ENCODE results near the gene ZDHHC5. TPM values are rescaled to one million over a fixed set of nuclear protein-coding genes. Genes with fewer than 3 reads are reported as not detected.

Gene ZDHHC5
- total and polyA plus RNA-seq, 2 of the 13 experiments (the other 11 are each of a cell fraction or from before 2014, with no cell fraction given), result 26.6 to 34.0 TPM

DNA sequence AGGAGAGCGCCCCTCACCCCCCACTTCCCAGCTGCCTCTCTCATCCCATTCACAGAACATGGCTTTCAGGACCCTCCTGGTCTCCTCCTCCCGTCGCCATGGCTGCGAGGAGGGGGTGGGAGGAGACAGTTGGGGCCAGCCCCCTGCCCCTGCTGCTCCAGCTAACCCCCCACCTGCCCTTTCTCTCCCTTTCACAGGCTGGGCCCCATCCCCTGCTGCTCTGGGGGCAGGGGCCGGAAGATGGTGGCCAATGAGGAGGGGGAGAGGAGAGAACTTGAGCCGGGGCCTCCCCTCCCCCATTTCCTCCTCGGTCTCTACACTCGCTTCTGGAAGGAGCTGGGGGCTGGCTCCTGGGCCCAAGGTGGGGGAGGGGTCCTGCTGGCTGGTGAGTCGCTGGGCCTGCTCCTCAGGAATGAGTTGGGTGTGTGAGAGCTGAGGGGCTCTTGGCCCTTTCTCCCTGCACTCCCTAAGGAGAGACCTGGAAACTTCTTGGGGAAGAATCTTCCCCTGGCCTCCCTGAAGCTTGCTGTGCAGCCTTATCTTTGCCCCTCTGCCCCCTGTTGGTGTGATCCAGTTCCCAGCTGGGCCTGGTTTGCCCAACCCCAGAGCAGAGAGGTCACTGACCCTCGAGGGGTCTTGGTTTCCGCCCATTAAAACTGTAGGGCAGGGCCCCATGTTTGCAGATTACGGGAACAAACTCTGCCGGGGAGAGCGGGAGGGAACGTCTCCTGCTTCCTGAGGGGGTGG lies 28.4 kb upstream of the ZDHHC5 start (continued):
- TF ChIP-seq GABPA (IDR thresholded peaks at IDR 0.05; ENCODE audit: low read depth, low read length), result no peak
- no peak for TF ChIP-seq GABPA (CRISPR knock-in tag; IDR thresholded peaks at IDR 0.05; ENCODE audit: low read depth)
- no peak for TF ChIP-seq ZNF83 (CRISPR knock-in tag; IDR thresholded peaks at IDR 0.05; ENCODE audit: borderline replicate concordance)
- 0 out of 2 replicates have a peak, but pooled peaks have one; percentile 0 for TF ChIP-seq DPF2 (CRISPR knock-in tag; IDR thresholded peaks at IDR 0.05; ENCODE audit: borderline replicate concordance, low read depth)
- no peak for TF ChIP-seq TOE1 (CRISPR knock-in tag; IDR thresholded peaks at IDR 0.05)
- TF ChIP-seq GLI4 (CRISPR knock-in tag; IDR thresholded peaks at IDR 0.05; ENCODE audit: borderline replicate concordance), result no peak
- TF ChIP-seq HNRNPH1 (optimal IDR thresholded peaks at IDR 0.05; ENCODE audit: low read depth, low read length), result no peak
- no peak for TF ChIP-seq ZNF101 (CRISPR knock-in tag; IDR thresholded peaks at IDR 0.05; ENCODE audit: borderline replicate concordance, low read depth)
- no peak for TF ChIP-seq ATF1 (CRISPR knock-in tag; IDR thresholded peaks at IDR 0.05)
- TF ChIP-seq BATF2 (CRISPR knock-in tag; IDR thresholded peaks at IDR 0.05), result no peak
- TF ChIP-seq, protein P1, sequence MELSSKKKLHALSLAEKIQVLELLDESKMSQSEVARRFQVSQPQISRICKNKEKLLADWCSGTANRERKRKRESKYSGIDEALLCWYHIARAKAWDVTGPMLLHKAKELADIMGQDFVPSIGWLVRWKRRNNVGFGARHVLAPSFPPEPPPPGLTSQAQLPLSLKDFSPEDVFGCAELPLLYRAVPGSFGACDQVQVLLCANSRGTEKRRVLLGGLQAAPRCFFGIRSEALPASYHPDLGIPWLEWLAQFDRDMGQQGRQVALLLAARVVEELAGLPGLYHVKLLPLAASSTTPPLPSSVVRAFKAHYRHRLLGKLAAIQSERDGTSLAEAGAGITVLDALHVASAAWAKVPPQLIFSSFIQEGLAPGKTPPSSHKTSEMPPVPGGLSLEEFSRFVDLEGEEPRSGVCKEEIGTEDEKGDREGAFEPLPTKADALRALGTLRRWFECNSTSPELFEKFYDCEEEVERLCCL (CRISPR knock-in tag; IDR thresholded peaks at IDR 0.05; ENCODE audit: borderline replicate concordance), result no peak
- TF ChIP-seq ZNF724P (CRISPR knock-in tag; IDR thresholded peaks at IDR 0.05; ENCODE audit: borderline replicate concordance), result no peak
- TF ChIP-seq, protein P2, sequence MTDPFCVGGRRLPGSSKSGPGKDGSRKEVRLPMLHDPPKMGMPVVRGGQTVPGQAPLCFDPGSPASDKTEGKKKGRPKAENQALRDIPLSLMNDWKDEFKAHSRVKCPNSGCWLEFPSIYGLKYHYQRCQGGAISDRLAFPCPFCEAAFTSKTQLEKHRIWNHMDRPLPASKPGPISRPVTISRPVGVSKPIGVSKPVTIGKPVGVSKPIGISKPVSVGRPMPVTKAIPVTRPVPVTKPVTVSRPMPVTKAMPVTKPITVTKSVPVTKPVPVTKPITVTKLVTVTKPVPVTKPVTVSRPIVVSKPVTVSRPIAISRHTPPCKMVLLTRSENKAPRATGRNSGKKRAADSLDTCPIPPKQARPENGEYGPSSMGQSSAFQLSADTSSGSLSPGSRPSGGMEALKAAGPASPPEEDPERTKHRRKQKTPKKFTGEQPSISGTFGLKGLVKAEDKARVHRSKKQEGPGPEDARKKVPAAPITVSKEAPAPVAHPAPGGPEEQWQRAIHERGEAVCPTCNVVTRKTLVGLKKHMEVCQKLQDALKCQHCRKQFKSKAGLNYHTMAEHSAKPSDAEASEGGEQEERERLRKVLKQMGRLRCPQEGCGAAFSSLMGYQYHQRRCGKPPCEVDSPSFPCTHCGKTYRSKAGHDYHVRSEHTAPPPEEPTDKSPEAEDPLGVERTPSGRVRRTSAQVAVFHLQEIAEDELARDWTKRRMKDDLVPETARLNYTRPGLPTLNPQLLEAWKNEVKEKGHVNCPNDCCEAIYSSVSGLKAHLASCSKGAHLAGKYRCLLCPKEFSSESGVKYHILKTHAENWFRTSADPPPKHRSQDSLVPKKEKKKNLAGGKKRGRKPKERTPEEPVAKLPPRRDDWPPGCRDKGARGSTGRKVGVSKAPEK (CRISPR knock-in tag; IDR thresholded peaks at IDR 0.05; ENCODE audit: borderline replicate concordance), result peak; percentile 26; the same call in 1 of the 2 replicates
- TF ChIP-seq IKZF4 (CRISPR knock-in tag; IDR thresholded peaks at IDR 0.05; ENCODE audit: borderline replicate concordance, low read depth, not compliant biosample characterization), result no peak
- peak in 1 of 2 experiments; percentile 36; a peak in 1 of 4 replicates for TF ChIP-seq POLR2A (IDR thresholded peaks at IDR 0.05; ENCODE audit: insufficient read depth in 1 of 2, low read depth in 2 of 2, low read length in 2 of 2)
- peak; percentile 42; the same call in 1 of the 2 replicates for TF ChIP-seq HMG20A (CRISPR knock-in tag; IDR thresholded peaks at IDR 0.05; ENCODE audit: borderline replicate concordance)
- TF ChIP-seq, protein P3, sequence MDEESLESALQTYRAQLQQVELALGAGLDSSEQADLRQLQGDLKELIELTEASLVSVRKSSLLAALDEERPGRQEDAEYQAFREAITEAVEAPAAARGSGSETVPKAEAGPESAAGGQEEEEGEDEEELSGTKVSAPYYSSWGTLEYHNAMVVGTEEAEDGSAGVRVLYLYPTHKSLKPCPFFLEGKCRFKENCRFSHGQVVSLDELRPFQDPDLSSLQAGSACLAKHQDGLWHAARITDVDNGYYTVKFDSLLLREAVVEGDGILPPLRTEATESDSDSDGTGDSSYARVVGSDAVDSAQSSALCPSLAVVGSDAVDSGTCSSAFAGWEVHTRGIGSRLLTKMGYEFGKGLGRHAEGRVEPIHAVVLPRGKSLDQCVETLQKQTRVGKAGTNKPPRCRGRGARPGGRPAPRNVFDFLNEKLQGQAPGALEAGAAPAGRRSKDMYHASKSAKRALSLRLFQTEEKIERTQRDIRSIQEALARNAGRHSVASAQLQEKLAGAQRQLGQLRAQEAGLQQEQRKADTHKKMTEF (CRISPR knock-in tag; IDR thresholded peaks at IDR 0.05), result peak; percentile 49; the same call in 1 of the 2 replicates
- TF ChIP-seq ZNF431 (CRISPR knock-in tag; IDR thresholded peaks at IDR 0.05; ENCODE audit: borderline replicate concordance, low read depth), result no peak
- TF ChIP-seq ZNF205 (CRISPR knock-in tag; IDR thresholded peaks at IDR 0.05), result no peak; the same call in 1 of the 2 replicates
- TF ChIP-seq MLLT10 (CRISPR knock-in tag; IDR thresholded peaks at IDR 0.05), result no peak
